Activated naive CD8-positive, alpha-beta T cell treated with anti-CD3 and anti-CD28 coated beads for 36 hours (primary cell): ENCODE data around the gene ATP5ME. TPM values are rescaled to one million over a fixed set of nuclear protein-coding genes. Genes with fewer than 3 reads are reported as not detected.
"Not testable (repeated sequence)": the region's sequence is repeated elsewhere in the genome, so short reads cannot be mapped to it uniquely, and the experiment has no call there.

Source experiments
- DNase-seq: peaks from one replicate; pipeline ENCODE4 v3.0.0; 2021
- H3K27ac Mint-ChIP-seq: one replicate; pipeline ENCODE4 v1.8.0; 2022; ENCODE audit warnings: mild to moderate bottlenecking, moderate library complexity, mixed read lengths
- H3K27me3 Mint-ChIP-seq: one replicate; pipeline ENCODE4 v1.8.0; 2022; ENCODE audit warnings: mild to moderate bottlenecking, mixed read lengths
- H3K36me3 Mint-ChIP-seq: one replicate; pipeline ENCODE4 v1.8.0; 2021; ENCODE audit warnings: mild to moderate bottlenecking, mixed read lengths
- H3K4me1 Mint-ChIP-seq: one replicate; pipeline ENCODE4 v1.8.0; 2021; ENCODE audit warnings: mixed read lengths
- H3K4me3 Mint-ChIP-seq: one replicate; pipeline ENCODE4 v1.8.0; 2022; ENCODE audit warnings: mild to moderate bottlenecking, moderate library complexity, mixed read lengths
- H3K9me3 Mint-ChIP-seq: one replicate; pipeline ENCODE4 v1.8.0; 2022; ENCODE audit warnings: mixed read lengths
- total RNA-seq, 2 experiments: library from RNA; stranded (reverse); gene quantifications; one replicate each; pipeline ENCODE4 v1.2.3, GENCODE V29; 2021

The ATP5ME gene
- total RNA-seq, 2 experiments from 2014 or later = 284 to 287 TPM

- H3K4me3 Mint-ChIP-seq, H3K9me3 Mint-ChIP-seq, H3K4me1 Mint-ChIP-seq, H3K27ac Mint-ChIP-seq, DNase-seq, H3K27me3 Mint-ChIP-seq: not testable (repeated sequence)
- H3K36me3 Mint-ChIP-seq = peaks cover 18% of the 10 kb centered on the region
These were observed 4.1 kb downstream of the ATP5ME start for GRCh38 chr4:669806-670559.

DNA sequence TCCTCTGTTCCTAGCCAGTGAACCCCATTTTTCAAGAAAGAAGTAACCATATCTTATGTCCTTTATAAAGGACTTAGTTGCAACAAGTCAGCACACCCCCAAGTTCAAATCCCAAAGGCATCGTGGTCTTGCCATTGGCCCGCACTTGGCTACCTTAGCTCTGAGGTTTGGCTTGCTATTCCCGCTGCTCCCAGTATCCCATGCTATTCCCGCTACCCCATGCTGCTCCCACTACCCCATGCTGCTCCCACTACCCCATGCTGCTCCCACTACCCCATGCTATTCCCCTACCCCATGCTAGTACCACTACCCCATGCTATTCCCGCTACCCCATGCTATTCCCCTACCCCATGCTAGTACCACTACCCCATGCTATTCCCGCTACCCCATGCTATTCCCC, 5.9 kb downstream of the ATP5ME start:
- DNase-seq, H3K27me3 Mint-ChIP-seq, H3K9me3 Mint-ChIP-seq, H3K27ac Mint-ChIP-seq, H3K4me3 Mint-ChIP-seq: not testable (repeated sequence)
- Mint-ChIP-seq H3K4me1 (peaks cover 12% of the 10 kb centered on the region), H3K36me3 (peaks cover 17% of the 10 kb centered on the region)

- H3K9me3 Mint-ChIP-seq = no peaks in the 10 kb centered on the region
- no peak overlapping the region for H3K27ac Mint-ChIP-seq
- peaks cover 12% of the 10 kb centered on the region for H3K36me3 Mint-ChIP-seq
- H3K27me3 Mint-ChIP-seq = no peaks in the 10 kb centered on the region
- H3K4me3 Mint-ChIP-seq = no peak overlapping the region
- peaks cover 9% of the 10 kb centered on the region for H3K4me1 Mint-ChIP-seq
- no peak for DNase-seq
These were observed 6.5 kb downstream of the ATP5ME start for GRCh38 chr4:667545-667925.

GRCh38 chr4:666822-667544, 7.1 kb downstream of the ATP5ME start:
- H3K36me3 Mint-ChIP-seq = peaks cover 8% of the 10 kb centered on the region
- H3K4me3 Mint-ChIP-seq = no peak overlapping the region
- no peak for DNase-seq
- no peak overlapping the region for H3K27ac Mint-ChIP-seq
- no peaks in the 10 kb centered on the region for H3K27me3 Mint-ChIP-seq
- no peaks in the 10 kb centered on the region for H3K9me3 Mint-ChIP-seq
- peaks cover 7% of the 10 kb centered on the region for H3K4me1 Mint-ChIP-seq

- Mint-ChIP-seq H3K27me3 (no peaks in the 10 kb centered on the region), H3K36me3 (peaks cover 8% of the 10 kb centered on the region), H3K27ac (no peak overlapping the region), H3K4me1 (peaks cover 7% of the 10 kb centered on the region), H3K9me3 (no peaks in the 10 kb centered on the region), H3K4me3 (no peak overlapping the region)
- no peak for DNase-seq
These were observed 7.7 kb downstream of the ATP5ME start for GRCh38 chr4:666436-666810.

DNA sequence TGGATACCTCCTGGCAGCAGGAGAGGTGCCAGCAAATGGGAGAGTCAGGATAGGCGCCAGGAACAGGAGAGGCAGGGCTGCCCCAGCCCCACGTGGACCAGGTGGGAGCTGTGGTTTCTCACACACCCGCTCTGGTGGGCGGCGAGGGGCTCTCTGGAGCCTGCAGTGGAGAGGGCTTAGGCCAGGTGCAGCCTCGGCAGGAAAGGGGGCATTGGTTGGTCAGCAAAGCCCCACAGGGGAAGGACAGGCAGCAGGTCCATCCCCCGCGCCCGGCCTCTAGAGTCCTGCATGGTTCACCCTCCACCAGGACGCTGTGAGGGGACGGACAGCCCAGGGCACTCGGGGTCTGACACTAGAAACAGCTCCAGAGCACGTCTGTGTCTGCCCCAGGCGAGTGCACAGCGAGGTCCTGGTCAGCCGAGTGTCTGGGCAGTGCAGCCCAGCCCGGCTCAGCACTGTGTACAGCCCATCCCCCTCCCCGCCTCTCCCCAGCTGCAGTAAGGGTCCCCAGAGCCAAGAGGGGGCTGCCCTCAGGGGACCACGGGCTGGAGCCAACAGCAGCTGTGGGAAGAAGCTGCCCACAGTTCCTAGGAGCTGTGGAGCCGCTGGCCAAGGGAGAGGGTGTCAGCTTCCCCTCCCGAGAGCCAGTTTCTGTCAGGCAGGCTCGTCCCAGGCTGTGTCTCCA, 8.2 kb downstream of the ATP5ME start:
- H3K36me3 Mint-ChIP-seq = peaks cover 8% of the 10 kb centered on the region
- H3K4me1 Mint-ChIP-seq = peaks cover 7% of the 10 kb centered on the region
- H3K27me3 Mint-ChIP-seq = no peaks in the 10 kb centered on the region
- no peak overlapping the region for H3K27ac Mint-ChIP-seq
- DNase-seq = no peak
- no peaks in the 10 kb centered on the region for H3K9me3 Mint-ChIP-seq
- H3K4me3 Mint-ChIP-seq = peak overlapping the region; percentile 84

DNA sequence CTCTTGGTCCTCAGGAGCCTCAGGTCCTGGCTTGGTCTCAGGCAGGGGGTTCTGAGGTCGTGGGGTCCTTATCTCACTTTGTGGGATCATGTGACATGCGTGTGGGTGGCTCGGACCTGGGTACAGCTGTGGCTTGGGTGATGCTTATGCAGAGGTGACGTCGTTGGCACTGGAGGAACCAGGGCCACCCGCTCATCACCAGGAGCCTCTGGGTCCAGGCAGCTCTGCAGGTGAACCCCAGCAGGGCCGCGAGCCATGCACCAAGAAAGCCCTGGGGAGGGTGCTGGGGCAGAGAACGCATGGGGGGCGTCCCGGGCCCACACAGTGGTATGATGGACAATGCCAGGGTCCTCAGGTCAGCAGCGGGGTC, 8.7 kb downstream of the ATP5ME start:
- Mint-ChIP-seq H3K4me1 (peaks cover 7% of the 10 kb centered on the region), H3K9me3 (no peaks in the 10 kb centered on the region), H3K4me3 (peak overlapping the region; percentile 84), H3K36me3 (peaks cover 7% of the 10 kb centered on the region), H3K27ac (no peak overlapping the region), H3K27me3 (no peaks in the 10 kb centered on the region)
- no peak for DNase-seq

GRCh38 chr4:664713-665231, 9.3 kb downstream of the ATP5ME start:
- Mint-ChIP-seq H3K4me1 (peaks cover 7% of the 10 kb centered on the region), H3K36me3 (peaks cover 11% of the 10 kb centered on the region)
- no peak for DNase-seq

DNA sequence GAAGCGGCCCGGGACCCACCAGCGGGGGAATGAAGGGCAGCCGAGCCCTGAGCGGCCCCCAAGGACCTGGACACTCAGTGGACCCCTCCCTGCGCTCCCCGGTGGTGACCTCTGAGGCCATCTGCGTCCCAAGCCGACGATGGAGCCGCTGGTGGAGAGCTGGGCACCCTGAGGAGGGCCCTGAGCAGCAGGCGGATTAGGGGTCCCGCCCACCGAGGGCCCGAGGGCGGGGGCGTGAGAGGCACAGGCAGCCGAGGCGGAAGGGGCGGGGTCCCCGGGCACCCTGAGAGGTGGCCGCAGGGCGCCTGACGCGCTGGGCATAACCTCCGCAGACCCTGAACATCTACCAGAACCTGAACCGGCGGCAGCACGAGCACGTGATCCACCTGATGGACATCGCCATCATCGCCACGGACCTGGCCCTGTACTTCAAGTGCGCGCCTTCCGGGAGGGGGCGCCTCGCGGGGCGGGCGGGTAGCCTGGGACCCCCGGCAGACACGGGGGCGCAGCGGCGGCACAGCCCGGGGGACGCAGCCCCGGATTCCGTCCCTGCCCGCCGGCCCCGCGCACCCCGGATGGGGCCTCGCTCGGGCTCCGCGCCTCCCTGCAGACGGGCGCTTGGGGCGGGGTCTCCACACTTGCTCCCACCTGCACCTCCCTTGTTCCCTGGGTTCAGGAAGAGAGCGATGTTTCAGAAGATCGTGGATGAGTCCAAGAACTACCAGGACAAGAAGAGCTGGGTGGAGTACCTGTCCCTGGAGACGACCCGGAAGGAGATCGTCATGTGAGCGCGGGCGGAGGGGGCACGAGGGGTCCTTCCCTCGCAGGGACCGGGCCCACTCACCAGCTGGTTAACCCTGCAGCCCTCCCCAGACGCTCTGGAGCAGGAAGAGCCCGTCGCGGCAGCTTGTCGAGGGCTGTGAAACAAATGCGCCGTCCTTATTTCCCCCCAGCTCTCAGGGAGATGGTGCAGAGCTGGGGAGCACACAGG, 10.3 kb downstream of the ATP5ME start:
- Mint-ChIP-seq H3K4me3 (peak overlapping the region; percentile 85), H3K9me3 (no peaks in the 10 kb centered on the region), H3K4me1 (peaks cover 7% of the 10 kb centered on the region), H3K27ac (peak overlapping the region; percentile 90), H3K36me3 (peaks cover 11% of the 10 kb centered on the region), H3K27me3 (no peaks in the 10 kb centered on the region)
- DNase-seq = peak; percentile 87

More at GRCh38 chr4:664713-665231, 9.3 kb downstream of the ATP5ME start:
- H3K9me3 Mint-ChIP-seq = no peaks in the 10 kb centered on the region
- no peaks in the 10 kb centered on the region for H3K27me3 Mint-ChIP-seq
- peak overlapping the region; percentile 84 for H3K4me3 Mint-ChIP-seq
- peak overlapping the region; percentile 90 for H3K27ac Mint-ChIP-seq

DNA sequence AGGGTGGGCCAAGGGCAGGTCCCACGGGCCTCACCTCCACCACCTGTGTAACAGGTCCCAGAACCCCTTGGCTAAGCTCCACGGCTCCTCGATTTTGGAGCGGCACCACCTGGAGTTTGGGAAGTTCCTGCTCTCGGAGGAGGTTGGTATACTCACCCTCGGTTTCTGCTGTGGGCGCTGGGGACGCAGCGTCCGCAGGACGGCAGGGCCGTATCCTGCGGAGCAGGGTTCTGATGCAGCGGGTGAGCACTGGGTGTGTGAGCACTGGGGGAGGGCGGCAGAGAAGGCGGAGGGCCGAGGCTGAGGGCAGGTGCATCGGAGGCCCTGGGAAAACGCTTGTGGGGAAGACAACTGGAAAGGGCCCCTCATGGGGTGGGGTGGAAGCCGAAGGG, 11.0 kb downstream of the ATP5ME start:
- Mint-ChIP-seq H3K9me3 (no peaks in the 10 kb centered on the region), H3K4me1 (peaks cover 7% of the 10 kb centered on the region), H3K27ac (peak overlapping the region; percentile 74), H3K36me3 (peaks cover 11% of the 10 kb centered on the region), H3K4me3 (peak overlapping the region; percentile 85), H3K27me3 (no peaks in the 10 kb centered on the region)
- no peak for DNase-seq

GRCh38 chr4:661881-662761, 12.0 kb downstream of the ATP5ME start:
- no peak for DNase-seq
- Mint-ChIP-seq H3K27me3 (no peaks in the 10 kb centered on the region), H3K4me3 (peak overlapping the region; percentile 40), H3K27ac (no peak overlapping the region), H3K9me3 (no peaks in the 10 kb centered on the region), H3K4me1 (peaks cover 7% of the 10 kb centered on the region), H3K36me3 (peaks cover 11% of the 10 kb centered on the region)

DNA sequence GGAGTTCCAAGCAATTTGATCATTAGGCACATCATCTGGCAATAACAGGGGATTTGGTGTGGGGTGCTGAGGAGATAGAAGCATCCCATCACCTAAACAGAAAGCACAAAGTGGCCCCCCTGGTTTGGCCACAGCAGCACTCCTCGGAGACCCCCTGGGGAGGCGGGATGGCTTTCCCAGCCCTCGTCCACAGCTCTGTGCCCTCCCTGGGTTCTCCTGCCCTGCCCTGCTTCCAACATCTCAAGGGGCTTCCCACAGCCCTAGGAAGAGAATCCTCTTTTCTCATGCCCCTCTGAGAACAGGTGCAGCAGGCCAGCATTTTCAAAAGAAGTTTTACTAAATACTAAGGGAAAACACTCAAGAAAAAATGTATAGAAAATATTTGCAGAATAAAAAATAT, 12.8 kb downstream of the ATP5ME start:
- peaks cover 7% of the 10 kb centered on the region for H3K4me1 Mint-ChIP-seq
- no peak overlapping the region for H3K4me3 Mint-ChIP-seq
- peaks cover 11% of the 10 kb centered on the region for H3K36me3 Mint-ChIP-seq
- H3K9me3 Mint-ChIP-seq = no peaks in the 10 kb centered on the region
- H3K27ac Mint-ChIP-seq = no peak overlapping the region
- no peaks in the 10 kb centered on the region for H3K27me3 Mint-ChIP-seq
- DNase-seq = no peak

- Mint-ChIP-seq H3K27me3 (no peaks in the 10 kb centered on the region), H3K4me3 (no peak overlapping the region), H3K9me3 (no peaks in the 10 kb centered on the region), H3K36me3 (peaks cover 11% of the 10 kb centered on the region), H3K27ac (no peak overlapping the region), H3K4me1 (peaks cover 7% of the 10 kb centered on the region)
- no peak for DNase-seq
These were observed 13.7 kb downstream of the ATP5ME start for GRCh38 chr4:660401-660800.

- Mint-ChIP-seq H3K27me3 (no peaks in the 10 kb centered on the region), H3K36me3 (peaks cover 11% of the 10 kb centered on the region), H3K4me3 (no peak overlapping the region), H3K27ac (no peak overlapping the region), H3K9me3 (no peaks in the 10 kb centered on the region), H3K4me1 (peaks cover 5% of the 10 kb centered on the region)
- no peak for DNase-seq
These were observed 14.2 kb downstream of the ATP5ME start for GRCh38 chr4:659851-660250.
